BLaER1 treated with 17β-estradiol and CSF1 and Interleukin-3, amounts not matched to agents 10 nM and 100 nM (cell line): ENCODE data around the gene PTPRE.

Experiments used
- H3K27ac ChIP-seq, 11 experiments: shearing (Covaris generic); formaldehyde crosslinking; 2 replicates each; pipeline ENCODE4 v1.8.1; 2022
- H3K27me3 ChIP-seq, 11 experiments: shearing (Covaris generic); formaldehyde crosslinking; 2 replicates each; pipeline ENCODE4 v1.8.1; 2022
- H3K36me3 ChIP-seq, 11 experiments: shearing (Covaris generic); formaldehyde crosslinking; 2 replicates each; pipeline ENCODE4 v1.8.1; 2022
- H3K4me1 ChIP-seq, 10 experiments: shearing (Covaris generic); formaldehyde crosslinking; 2 replicates each; pipeline ENCODE4 v1.8.1; 2022
- H3K4me2 ChIP-seq, 11 experiments: shearing (Covaris generic); formaldehyde crosslinking; 2 replicates each; pipeline ENCODE4 v1.8.1; 2022
- H3K4me3 ChIP-seq, 10 experiments: shearing (Covaris generic); formaldehyde crosslinking; 2 replicates each; pipeline ENCODE4 v1.8.1; 2022
- H3K9ac ChIP-seq, 11 experiments: shearing (Covaris generic); formaldehyde crosslinking; 2 replicates each; pipeline ENCODE4 v1.8.1; 2022
- H3K9me3 ChIP-seq, 11 experiments: shearing (Covaris generic); formaldehyde crosslinking; replicated peaks in 1 of 11; 2 replicates each; pipeline ENCODE4 v1.8.1; 2022
- H4K20me1 ChIP-seq, 11 experiments: shearing (Covaris generic); formaldehyde crosslinking; 2 replicates each; pipeline ENCODE4 v1.8.1; 2022
- Cebpa-rat ChIP-seq, 11 experiments: shearing (Covaris generic); IDR thresholded peaks; 2 replicates each; pipeline ENCODE4 v1.8.1; 2022

The PTPRE gene

DNA sequence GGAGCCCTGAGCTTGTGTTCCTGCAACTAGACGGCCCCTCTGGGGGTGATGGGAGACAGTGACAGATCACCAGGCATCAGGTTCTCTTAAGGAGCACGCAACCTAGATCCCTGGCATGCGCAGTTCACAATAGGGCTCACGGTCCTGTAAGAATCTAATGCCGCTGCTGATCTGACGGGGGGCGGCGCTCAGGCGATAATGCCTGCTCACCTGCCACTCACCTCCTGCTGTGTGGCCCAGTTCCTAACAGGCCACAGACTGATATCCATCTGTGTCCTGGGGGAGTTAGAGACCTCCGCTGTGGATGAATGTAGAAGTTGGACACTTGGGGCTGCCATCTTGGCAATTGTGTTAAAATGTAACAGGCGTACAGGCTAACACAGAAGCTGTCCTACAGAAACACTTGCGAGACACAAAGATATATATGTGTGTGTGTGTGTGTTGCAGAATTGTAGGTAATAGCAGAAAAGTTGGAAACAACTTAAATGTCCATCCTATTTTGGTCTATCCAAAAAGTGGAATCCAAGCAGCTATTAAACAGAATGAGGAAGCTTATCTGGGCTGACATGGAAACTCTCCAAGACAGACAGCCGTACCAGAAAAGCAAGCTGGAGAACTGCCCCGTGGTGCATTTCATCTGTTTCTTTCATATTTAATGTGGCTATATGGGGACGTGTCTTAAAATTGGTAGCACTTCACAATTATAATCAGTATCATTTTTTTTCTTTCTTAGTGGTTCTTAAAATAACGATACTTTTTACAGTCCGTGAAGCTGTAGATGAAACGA is 136.5 kb downstream of the PTPRE start:
- Histone ChIP-seq H3K9ac (no peak overlapping the region), H3K4me3 (no peak overlapping the region), H3K4me2 (peak overlapping the region; percentile 56 to 99 (median 96); a peak in 21 of 22 replicates), H3K36me3 (peaks cover 0 to 9% (median 5%) of the 10 kb centered on the region in 11 experiments; a peak in 14 of 22 replicates), H4K20me1 (peaks cover 0 to 7% (median 0%) of the 10 kb centered on the region in 11 experiments; a peak in 6 of 22 replicates), H3K27ac (peak overlapping the region in 4 of 11 experiments; percentile 23 to 74 (median 51); a peak in 5 of 22 replicates), H3K9me3 (no peaks in the 10 kb centered on the region), H3K4me1 (peaks cover 58 to 74% (median 70%) of the 10 kb centered on the region in 10 experiments), H3K27me3 (no peaks in the 10 kb centered on the region)
- no peak for TF ChIP-seq Cebpa-rat (IDR thresholded peaks at IDR 0.05)

DNA sequence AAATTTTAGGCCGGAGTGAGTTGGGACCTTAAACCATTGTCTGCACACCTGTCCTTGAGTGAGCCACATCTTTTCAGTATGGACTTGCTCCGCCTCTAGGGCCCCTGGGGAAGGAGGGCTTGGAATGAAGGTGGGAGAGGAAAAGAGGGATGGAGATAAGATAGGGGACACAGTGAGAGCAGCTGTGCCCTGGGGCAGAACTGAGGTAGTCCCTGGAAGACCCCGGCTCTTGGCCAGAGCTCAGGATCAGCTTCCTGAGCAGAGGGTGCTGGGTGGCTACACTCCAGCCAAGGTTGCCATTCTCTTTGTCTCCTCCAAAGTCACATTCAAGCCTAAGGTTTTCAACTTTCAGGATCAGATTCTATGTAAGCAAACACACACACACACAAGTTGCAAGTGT is 137.3 kb downstream of the PTPRE start:
- TF ChIP-seq Cebpa-rat (IDR thresholded peaks at IDR 0.05), result no peak
- Histone ChIP-seq H3K36me3 (peaks cover under 1 to 16% (median 13%) of the 10 kb centered on the region in 11 experiments; a peak in 21 of 22 replicates), H3K9ac (no peak overlapping the region), H3K27me3 (no peaks in the 10 kb centered on the region), H3K4me2 (peak overlapping the region in 10 of 11 experiments; percentile 89 to 100 (median 98); a peak in 19 of 22 replicates), H3K4me1 (peaks cover 60 to 74% (median 70%) of the 10 kb centered on the region in 10 experiments), H4K20me1 (peaks cover 0 to 14% (median 1%) of the 10 kb centered on the region in 11 experiments; a peak in 8 of 22 replicates), H3K9me3 (no peaks in the 10 kb centered on the region), H3K27ac (peak overlapping the region in 5 of 11 experiments; percentile 5 to 95 (median 39); a peak in 8 of 22 replicates), H3K4me3 (no peak overlapping the region)

DNA sequence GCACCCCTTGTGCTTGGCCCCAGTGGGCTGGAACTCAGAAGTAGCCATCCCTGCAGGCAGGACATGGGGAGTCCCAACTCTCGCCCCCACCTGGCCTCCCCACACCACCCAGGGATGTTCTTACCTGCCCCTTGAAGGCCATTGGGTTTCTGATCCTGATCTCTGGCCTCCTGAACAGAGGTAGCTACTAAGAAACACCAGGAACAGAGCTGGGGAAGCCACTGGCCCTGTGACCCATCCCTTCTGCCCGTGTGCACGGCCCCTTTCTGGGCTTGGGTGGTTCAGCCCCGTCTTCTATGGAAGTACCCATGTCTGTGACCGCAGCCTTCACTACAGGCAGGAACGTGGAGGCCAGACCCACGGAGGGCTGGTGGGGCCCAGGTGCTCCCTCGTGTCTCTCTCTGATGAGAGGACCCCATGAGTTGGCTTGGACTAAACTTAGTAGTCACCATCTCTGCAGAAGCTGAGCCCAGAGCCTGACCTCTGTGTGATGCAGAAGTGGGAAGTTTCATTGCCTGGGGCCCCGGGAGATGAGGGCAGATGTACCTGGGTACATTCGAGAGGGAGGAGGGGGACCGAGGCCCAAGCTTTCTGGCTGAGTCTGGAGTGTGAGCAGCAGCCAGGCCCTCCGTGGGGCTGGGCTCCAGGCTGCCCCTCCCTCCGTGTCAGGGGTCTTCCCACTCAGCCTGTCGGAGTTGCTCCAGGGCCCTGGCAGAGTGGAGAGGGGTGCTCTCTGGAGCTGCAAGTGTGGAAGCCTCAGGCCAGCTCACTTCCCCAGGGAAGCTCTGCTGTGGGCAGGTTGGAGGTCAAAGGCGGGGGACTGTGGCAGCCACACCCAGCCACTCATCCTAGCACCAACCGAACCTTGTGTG is 138.3 kb downstream of the PTPRE start:
- H3K27ac ChIP-seq, result peak overlapping the region in 10 of 11 experiments; percentile 89 to 99 (median 93); a peak in 19 of 22 replicates
- peak overlapping the region in 10 of 11 experiments; percentile 89 to 95 (median 93); a peak in 17 of 22 replicates for H3K9ac ChIP-seq
- peak overlapping the region; percentile 89 to 100 (median 98) for H3K4me2 ChIP-seq
- H3K36me3 ChIP-seq, result peaks cover 9 to 25% (median 21%) of the 10 kb centered on the region in 11 experiments
- peaks cover 60 to 78% (median 69%) of the 10 kb centered on the region in 10 experiments for H3K4me1 ChIP-seq
- peaks cover 0 to 19% (median 5%) of the 10 kb centered on the region in 11 experiments; a peak in 9 of 22 replicates for H4K20me1 ChIP-seq
- no peaks in the 10 kb centered on the region for H3K9me3 ChIP-seq
- no peak for TF ChIP-seq Cebpa-rat (IDR thresholded peaks at IDR 0.05)
- peak overlapping the region in 7 of 10 experiments; percentile 77 to 91 (median 86); a peak in 11 of 20 replicates for H3K4me3 ChIP-seq
- H3K27me3 ChIP-seq, result no peaks in the 10 kb centered on the region

DNA sequence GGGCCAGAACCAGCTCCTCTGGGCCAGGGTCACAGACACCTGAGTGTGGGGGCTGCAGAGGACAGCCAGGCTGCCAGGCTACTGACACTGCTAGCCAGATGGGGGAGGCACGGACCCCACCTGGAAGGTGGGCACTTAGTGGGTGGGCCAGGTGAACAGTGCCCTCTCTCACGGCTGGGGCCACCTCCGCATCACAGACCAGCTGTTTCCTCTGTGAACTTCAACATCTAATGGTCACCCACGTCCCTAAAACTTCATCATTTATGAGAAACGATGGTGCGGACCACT is 138.9 kb downstream of the PTPRE start:
- TF ChIP-seq Cebpa-rat (IDR thresholded peaks at IDR 0.05), result no peak
- H3K4me1 ChIP-seq, result peaks cover 58 to 80% (median 70%) of the 10 kb centered on the region in 10 experiments

DNA sequence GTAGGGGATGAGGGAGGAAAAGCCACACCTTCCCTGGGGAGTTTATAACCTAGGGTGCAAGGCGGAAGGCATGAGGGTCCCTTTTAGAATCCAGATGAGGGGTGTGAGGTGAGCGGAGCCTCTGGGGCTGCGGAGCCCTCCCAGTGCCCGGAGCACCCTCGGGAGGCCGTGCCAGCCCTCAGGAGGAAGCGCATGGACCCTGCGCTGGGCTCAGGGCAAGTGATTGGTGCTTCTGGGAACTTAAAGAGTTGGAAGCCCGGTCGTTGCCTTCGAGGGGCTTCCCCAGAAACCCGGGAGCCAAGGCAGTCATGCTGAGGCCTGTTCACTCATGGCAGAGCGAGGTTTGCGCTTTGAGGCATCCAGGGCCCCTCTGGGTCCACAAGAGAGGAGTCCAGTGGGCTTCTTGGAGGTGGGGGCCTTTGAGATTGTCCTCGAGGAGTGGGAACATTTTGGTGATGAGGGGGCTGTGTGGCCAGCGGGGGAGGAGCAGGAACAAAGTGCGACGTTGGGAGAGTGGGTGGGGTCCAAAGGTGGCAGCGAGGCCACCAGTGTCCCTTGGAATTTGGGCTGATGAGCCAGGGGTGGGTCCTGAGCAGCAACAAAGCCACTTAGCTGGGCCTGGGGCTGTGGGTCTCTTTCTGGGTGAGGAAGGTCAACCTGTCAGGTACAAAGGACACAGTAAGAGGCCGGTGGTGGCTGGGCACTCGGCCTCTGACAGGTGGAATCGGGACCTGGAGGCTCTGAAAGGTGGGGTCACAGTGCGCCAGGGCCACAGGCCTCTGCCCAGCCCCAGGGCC is 139.5 kb downstream of the PTPRE start:
- Histone ChIP-seq H3K27ac (peak overlapping the region; percentile 54 to 99 (median 93)), H3K36me3 (peaks cover 20 to 37% (median 30%) of the 10 kb centered on the region in 11 experiments), H3K4me2 (peak overlapping the region; percentile 89 to 100 (median 98)), H4K20me1 (peaks cover 0 to 30% (median 16%) of the 10 kb centered on the region in 11 experiments; a peak in 12 of 22 replicates), H3K27me3 (no peaks in the 10 kb centered on the region), H3K9ac (peak overlapping the region; percentile 89 to 95 (median 93); a peak in 21 of 22 replicates), H3K9me3 (no peaks in the 10 kb centered on the region), H3K4me3 (peak overlapping the region; percentile 77 to 91 (median 86)), H3K4me1 (peaks cover 58 to 80% (median 70%) of the 10 kb centered on the region in 10 experiments)
- TF ChIP-seq Cebpa-rat (IDR thresholded peaks at IDR 0.05), result no peak

More for the DNA sequence above, 138.9 kb downstream of the PTPRE start:
- peaks cover 15 to 31% (median 27%) of the 10 kb centered on the region in 11 experiments for H3K36me3 ChIP-seq
- no peaks in the 10 kb centered on the region for H3K27me3 ChIP-seq
- H3K27ac ChIP-seq, result peak overlapping the region in 10 of 11 experiments; percentile 89 to 99 (median 93); a peak in 21 of 22 replicates
- H3K9me3 ChIP-seq, result no peaks in the 10 kb centered on the region
- peak overlapping the region in 10 of 11 experiments; percentile 89 to 95 (median 93); a peak in 17 of 22 replicates for H3K9ac ChIP-seq
- peaks cover 0 to 25% (median 11%) of the 10 kb centered on the region in 11 experiments; a peak in 11 of 22 replicates for H4K20me1 ChIP-seq
- H3K4me2 ChIP-seq, result peak overlapping the region; percentile 89 to 100 (median 98)
- H3K4me3 ChIP-seq, result peak overlapping the region in 7 of 10 experiments; percentile 77 to 91 (median 86); a peak in 11 of 20 replicates

DNA sequence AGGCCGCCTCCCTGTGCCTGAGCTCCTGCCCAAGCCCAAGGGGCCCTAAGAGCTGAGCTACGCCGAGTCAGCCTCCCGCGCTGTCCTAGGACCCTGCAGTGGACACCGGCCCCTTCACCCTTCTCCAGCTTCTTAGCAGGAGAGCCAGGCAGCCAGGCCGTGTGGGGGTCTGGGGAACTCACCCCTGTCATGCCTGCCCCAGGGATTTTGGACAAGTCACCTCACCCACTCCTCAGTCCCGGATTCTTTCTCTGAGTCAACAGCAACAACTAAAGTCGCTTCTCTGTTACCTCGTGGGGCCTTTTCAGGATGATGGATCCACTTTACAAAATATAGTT is 140.0 kb downstream of the PTPRE start:
- H3K4me3 ChIP-seq, result peak overlapping the region; percentile 77 to 91 (median 86)
- no peaks in the 10 kb centered on the region for H3K9me3 ChIP-seq
- peak overlapping the region; percentile 54 to 99 (median 93) for H3K27ac ChIP-seq
- H3K36me3 ChIP-seq, result peaks cover 26 to 42% (median 36%) of the 10 kb centered on the region in 11 experiments
- no peak for TF ChIP-seq Cebpa-rat (IDR thresholded peaks at IDR 0.05)
- H3K27me3 ChIP-seq, result no peaks in the 10 kb centered on the region
- H3K4me2 ChIP-seq, result peak overlapping the region; percentile 89 to 100 (median 98)
- peak overlapping the region; percentile 89 to 95 (median 93); a peak in 21 of 22 replicates for H3K9ac ChIP-seq
- H3K4me1 ChIP-seq, result peaks cover 58 to 80% (median 70%) of the 10 kb centered on the region in 10 experiments
- H4K20me1 ChIP-seq, result peaks cover 0 to 36% (median 22%) of the 10 kb centered on the region in 11 experiments; a peak in 14 of 22 replicates

DNA sequence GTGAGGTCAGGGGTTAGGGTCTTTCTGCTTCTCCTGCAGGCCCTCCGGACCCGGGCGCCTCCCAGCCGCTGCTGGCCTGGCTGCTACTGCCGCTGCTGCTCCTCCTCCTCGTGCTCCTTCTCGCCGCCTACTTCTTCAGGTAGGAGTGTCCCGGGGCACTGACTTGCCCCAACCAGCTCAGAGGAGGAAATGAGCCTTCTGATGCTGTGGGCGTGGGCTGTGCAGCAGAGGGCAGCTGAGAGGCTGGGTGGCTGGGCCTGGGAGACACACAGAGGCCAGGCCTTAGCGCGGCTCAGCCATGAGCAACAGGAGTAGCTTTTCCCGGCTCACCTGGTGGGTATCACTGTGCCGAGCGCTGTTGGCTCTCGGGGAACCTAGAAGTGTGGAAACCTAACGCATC is 140.4 kb downstream of the PTPRE start:
- peak overlapping the region; percentile 89 to 100 (median 98) for H3K4me2 ChIP-seq
- peak overlapping the region; percentile 77 to 91 (median 86) for H3K4me3 ChIP-seq
- H3K36me3 ChIP-seq, result peaks cover 30 to 47% (median 40%) of the 10 kb centered on the region in 11 experiments
- peaks cover under 1 to 40% (median 26%) of the 10 kb centered on the region in 11 experiments; a peak in 17 of 22 replicates for H4K20me1 ChIP-seq
- H3K9me3 ChIP-seq, result no peaks in the 10 kb centered on the region
- H3K4me1 ChIP-seq, result peaks cover 58 to 80% (median 70%) of the 10 kb centered on the region in 10 experiments
- H3K27ac ChIP-seq, result peak overlapping the region; percentile 87 to 99 (median 93)
- no peak for TF ChIP-seq Cebpa-rat (IDR thresholded peaks at IDR 0.05)
- H3K9ac ChIP-seq, result peak overlapping the region; percentile 89 to 95 (median 93)
- no peaks in the 10 kb centered on the region for H3K27me3 ChIP-seq
